GM19238 (cell line): Measurements from ENCODE around the gene MBD6.
"Not testable (repeated sequence)": the region's sequence is repeated elsewhere in the genome, so short reads cannot be mapped to it uniquely, and the experiment has no call there.

Experiments used
- DNase-seq: peaks from one replicate; pipeline ENCODE4 v3.0.0; 2011; ENCODE audit warnings: low spot score; ENCODE audit not compliant: insufficient read length

MBD6 gene

GRCh38 chr12:57515934-57516541 lies 6.6 kb upstream of the MBD6 start:
- no peak for DNase-seq

GRCh38 chr12:57516617-57517153 lies 5.9 kb upstream of the MBD6 start:
- no peak for DNase-seq

- no peak for DNase-seq
Observed at GRCh38 chr12:57517187-57517586, 5.4 kb upstream of the MBD6 start.

- DNase-seq, result not testable (repeated sequence)
Observed at GRCh38 chr12:57517718-57518117, 4.9 kb upstream of the MBD6 start.

- no peak for DNase-seq
Observed at GRCh38 chr12:57518176-57518919, 4.3 kb upstream of the MBD6 start.

- DNase-seq, result no peak
Observed at GRCh38 chr12:57518920-57519795, 3.5 kb upstream of the MBD6 start.

- no peak for DNase-seq
Observed at GRCh38 chr12:57519796-57520052, 2.9 kb upstream of the MBD6 start.

- DNase-seq, result peak; percentile 91
Observed at GRCh38 chr12:57520053-57520818, 2.4 kb upstream of the MBD6 start, which contains the start of gene DDIT3. DDIT3 (minus strand) TSS chr12:57520514; CDS start chr12:57517406, 3,108 bp downstream.

- DNase-seq, result no peak
Observed at GRCh38 chr12:57521525-57522010, 1.1 kb upstream of the MBD6 start.

GRCh38 chr12:57522887-57523705 lies 472 bp downstream of the MBD6 start:
- no peak for DNase-seq

GRCh38 chr12:57523706-57524614 lies 1.3 kb downstream of the MBD6 start:
- DNase-seq, result no peak

- DNase-seq, result no peak
Observed at GRCh38 chr12:57524814-57525614, 2.4 kb downstream of the MBD6 start.

- DNase-seq, result no peak
Observed at GRCh38 chr12:57525615-57526383, 3.2 kb downstream of the MBD6 start.

GRCh38 chr12:57526477-57527126 lies 4.0 kb downstream of the MBD6 start:
- no peak for DNase-seq

- DNase-seq, result no peak
Observed at GRCh38 chr12:57527184-57527583, 4.6 kb downstream of the MBD6 start.

- no peak for DNase-seq
Observed at GRCh38 chr12:57528176-57528575, 5.6 kb downstream of the MBD6 start.
